ENCODE data around the gene PLXNA2. TPM values are rescaled to one million over a fixed set of nuclear protein-coding genes. Genes with fewer than 3 reads are reported as not detected.

PLXNA2 gene
- polyA plus RNA-seq, 1 of the 3 experiments (the other 2 are of a cell fraction), result 8.5 TPM

DNA sequence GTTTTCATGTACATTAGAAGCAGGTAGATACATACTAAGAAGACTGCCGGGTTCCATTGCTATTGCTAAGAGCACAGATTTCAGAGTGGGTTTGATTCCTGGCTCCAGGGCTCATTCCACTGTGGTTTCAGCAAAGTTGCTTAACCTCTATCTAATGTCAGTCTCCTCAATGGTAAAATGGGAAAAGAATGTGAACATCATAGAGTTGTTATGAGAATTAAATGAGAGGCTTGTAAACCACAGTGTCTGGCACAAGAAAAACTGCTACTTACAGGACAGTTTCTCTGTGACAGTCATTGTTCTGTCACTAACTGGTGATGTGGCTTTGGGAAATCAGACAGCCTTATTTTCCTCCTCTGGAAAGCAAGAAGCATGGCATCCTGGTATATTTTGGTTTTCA is 10.7 kb upstream of the PLXNA2 start:
- no peak overlapping the region for H3K4me3 ChIP-seq (ENCODE audit: low read depth in 2 of 2, low read length in 1 of 2)
- H3K9ac ChIP-seq, result no peak overlapping the region
- H3K27me3 ChIP-seq (ENCODE audit: insufficient read depth), result no peaks in the 10 kb centered on the region
- H3K79me2 ChIP-seq (ENCODE audit: insufficient read depth), result no peaks in the 10 kb centered on the region
- no peak for DNase-seq
- H3K4me1 ChIP-seq (ENCODE audit: control insufficient read depth in 1 of 2, insufficient read depth in 2 of 2, low read depth in 1 of 2, low read length in 1 of 2), result peaks cover 0 to 13% of the 10 kb centered on the region in 2 experiments; a peak in 2 of 4 replicates
- no peaks in the 10 kb centered on the region for H3F3A ChIP-seq (replicated peaks; ENCODE audit: insufficient read depth)
- no peak for TF ChIP-seq NRF1 (IDR thresholded peaks at IDR 0.05; ENCODE audit: low read depth, low read length)
- no peak for TF ChIP-seq POLR2AphosphoS5 (IDR thresholded peaks at IDR 0.05; ENCODE audit: low read depth, low read length)
- TF ChIP-seq EP300 (IDR thresholded peaks at IDR 0.05; ENCODE audit: borderline replicate concordance in 1 of 2, low read depth in 1 of 2, low read length in 1 of 2), result no peak
- TF ChIP-seq GATA2 (CRISPR knock-in tag; IDR thresholded peaks at IDR 0.05), result no peak
- H4K20me1 ChIP-seq (ENCODE audit: insufficient read depth), result no peaks in the 10 kb centered on the region
- ChIA-PET CTCF (interaction anchor here (4.6 kb wide), 1 partner anchor 10 kb away, joined by 21 read pairs; the partner anchor contains the start of gene PLXNA2), POLR2A (interaction anchor here (0.5 kb wide), 1 partner anchor 810 kb away, joined by 3 read pairs; no protein-coding TSS in a partner anchor)
- no peak overlapping the region for H3K4me2 ChIP-seq
- H3K9me2 ChIP-seq, result no peaks in the 10 kb centered on the region
- H3K27ac ChIP-seq (ENCODE audit: low read depth in 2 of 2, low read length in 1 of 2), result no peak overlapping the region
- no peaks in the 10 kb centered on the region for H3K36me3 ChIP-seq (replicated peaks in 1 of 2; ENCODE audit: control insufficient read depth in 1 of 2, insufficient read depth in 2 of 2, low read length in 1 of 2)
- WGBS (ENCODE audit: low lambda C conversion rate), result 67% methylated on average over 1 of the region's 1 CpG
- no peaks in the 10 kb centered on the region for H3K9me3 ChIP-seq
- no peak overlapping the region for H2AFZ ChIP-seq (ENCODE audit: low read depth)

DNA sequence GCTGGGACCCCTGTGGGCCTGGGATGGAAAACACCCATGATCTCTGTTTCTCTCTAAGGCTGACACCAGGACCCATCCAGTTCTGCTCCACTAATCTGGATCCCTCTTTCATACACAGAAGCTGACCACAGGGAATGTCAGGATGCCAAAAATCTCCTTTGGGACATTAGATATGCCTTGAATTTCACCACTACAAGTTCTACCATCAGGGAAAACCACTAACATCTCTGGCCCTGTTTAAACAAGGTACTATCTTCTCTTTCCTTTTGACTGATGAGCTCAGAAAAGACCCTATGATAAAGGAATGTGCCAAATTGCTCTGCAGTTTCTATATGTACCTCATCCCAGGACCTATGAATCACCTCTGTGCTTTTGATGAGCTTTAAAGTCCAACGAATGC is 10.2 kb upstream of the PLXNA2 start:
- WGBS (ENCODE audit: low lambda C conversion rate), result 55% methylated on average over 1 of the region's 1 CpG
- Histone ChIP-seq H3K27ac (ENCODE audit: low read depth in 2 of 2, low read length in 1 of 2) (no peak overlapping the region), H3K4me3 (ENCODE audit: low read depth in 2 of 2, low read length in 1 of 2) (no peak overlapping the region), H3K9ac (no peak overlapping the region), H3F3A (replicated peaks; ENCODE audit: insufficient read depth) (no peaks in the 10 kb centered on the region), H3K79me2 (ENCODE audit: insufficient read depth) (no peaks in the 10 kb centered on the region), H3K4me2 (no peak overlapping the region), H3K9me3 (no peaks in the 10 kb centered on the region), H3K27me3 (ENCODE audit: insufficient read depth) (no peaks in the 10 kb centered on the region), H3K4me1 (ENCODE audit: control insufficient read depth in 1 of 2, insufficient read depth in 2 of 2, low read depth in 1 of 2, low read length in 1 of 2) (peaks cover 0 to 13% of the 10 kb centered on the region in 2 experiments; a peak in 2 of 4 replicates), H3K9me2 (no peaks in the 10 kb centered on the region), H2AFZ (ENCODE audit: low read depth) (no peak overlapping the region), H4K20me1 (ENCODE audit: insufficient read depth) (no peaks in the 10 kb centered on the region), H3K36me3 (replicated peaks in 1 of 2; ENCODE audit: control insufficient read depth in 1 of 2, insufficient read depth in 2 of 2, low read length in 1 of 2) (no peaks in the 10 kb centered on the region)
- DNase-seq, result no peak
- ChIA-PET CTCF (interaction anchor here (4.6 kb wide), 1 partner anchor 9 kb away, joined by 21 read pairs; the partner anchor contains the start of gene PLXNA2), POLR2A (interaction anchor here (0.5 kb wide), 1 partner anchor 810 kb away, joined by 3 read pairs; no protein-coding TSS in a partner anchor)
- no peak for TF ChIP-seq TEAD4 (IDR thresholded peaks at IDR 0.05; ENCODE audit: borderline replicate concordance, insufficient read depth)
- TF ChIP-seq SIN3A (IDR thresholded peaks at IDR 0.05; ENCODE audit: borderline replicate concordance, low read depth, low read length), result no peak
- TF ChIP-seq RAD21 (IDR thresholded peaks at IDR 0.05; ENCODE audit: low read length), result no peak
- no peak for TF ChIP-seq RFX5 (IDR thresholded peaks at IDR 0.05; ENCODE audit: low read length)
- TF ChIP-seq, protein P1, sequence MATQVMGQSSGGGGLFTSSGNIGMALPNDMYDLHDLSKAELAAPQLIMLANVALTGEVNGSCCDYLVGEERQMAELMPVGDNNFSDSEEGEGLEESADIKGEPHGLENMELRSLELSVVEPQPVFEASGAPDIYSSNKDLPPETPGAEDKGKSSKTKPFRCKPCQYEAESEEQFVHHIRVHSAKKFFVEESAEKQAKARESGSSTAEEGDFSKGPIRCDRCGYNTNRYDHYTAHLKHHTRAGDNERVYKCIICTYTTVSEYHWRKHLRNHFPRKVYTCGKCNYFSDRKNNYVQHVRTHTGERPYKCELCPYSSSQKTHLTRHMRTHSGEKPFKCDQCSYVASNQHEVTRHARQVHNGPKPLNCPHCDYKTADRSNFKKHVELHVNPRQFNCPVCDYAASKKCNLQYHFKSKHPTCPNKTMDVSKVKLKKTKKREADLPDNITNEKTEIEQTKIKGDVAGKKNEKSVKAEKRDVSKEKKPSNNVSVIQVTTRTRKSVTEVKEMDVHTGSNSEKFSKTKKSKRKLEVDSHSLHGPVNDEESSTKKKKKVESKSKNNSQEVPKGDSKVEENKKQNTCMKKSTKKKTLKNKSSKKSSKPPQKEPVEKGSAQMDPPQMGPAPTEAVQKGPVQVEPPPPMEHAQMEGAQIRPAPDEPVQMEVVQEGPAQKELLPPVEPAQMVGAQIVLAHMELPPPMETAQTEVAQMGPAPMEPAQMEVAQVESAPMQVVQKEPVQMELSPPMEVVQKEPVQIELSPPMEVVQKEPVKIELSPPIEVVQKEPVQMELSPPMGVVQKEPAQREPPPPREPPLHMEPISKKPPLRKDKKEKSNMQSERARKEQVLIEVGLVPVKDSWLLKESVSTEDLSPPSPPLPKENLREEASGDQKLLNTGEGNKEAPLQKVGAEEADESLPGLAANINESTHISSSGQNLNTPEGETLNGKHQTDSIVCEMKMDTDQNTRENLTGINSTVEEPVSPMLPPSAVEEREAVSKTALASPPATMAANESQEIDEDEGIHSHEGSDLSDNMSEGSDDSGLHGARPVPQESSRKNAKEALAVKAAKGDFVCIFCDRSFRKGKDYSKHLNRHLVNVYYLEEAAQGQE (IDR thresholded peaks at IDR 0.05; ENCODE audit: low read depth, low read length), result no peak
- TF ChIP-seq RXRA (IDR thresholded peaks at IDR 0.05; ENCODE audit: borderline replicate concordance, low read depth), result no peak
- TF ChIP-seq EZH2phosphoT487 (IDR thresholded peaks at IDR 0.05; ENCODE audit: borderline replicate concordance, low read depth), result no peak
- TF ChIP-seq SMC3 (IDR thresholded peaks at IDR 0.05; ENCODE audit: low read depth, low read length), result no peak
- no peak for TF ChIP-seq NFIC (IDR thresholded peaks at IDR 0.05; ENCODE audit: borderline replicate concordance)
- TF ChIP-seq, protein P2, sequence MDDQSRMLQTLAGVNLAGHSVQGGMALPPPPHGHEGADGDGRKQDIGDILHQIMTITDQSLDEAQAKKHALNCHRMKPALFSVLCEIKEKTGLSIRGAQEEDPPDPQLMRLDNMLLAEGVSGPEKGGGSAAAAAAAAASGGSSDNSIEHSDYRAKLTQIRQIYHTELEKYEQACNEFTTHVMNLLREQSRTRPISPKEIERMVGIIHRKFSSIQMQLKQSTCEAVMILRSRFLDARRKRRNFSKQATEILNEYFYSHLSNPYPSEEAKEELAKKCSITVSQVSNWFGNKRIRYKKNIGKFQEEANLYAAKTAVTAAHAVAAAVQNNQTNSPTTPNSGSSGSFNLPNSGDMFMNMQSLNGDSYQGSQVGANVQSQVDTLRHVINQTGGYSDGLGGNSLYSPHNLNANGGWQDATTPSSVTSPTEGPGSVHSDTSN (IDR thresholded peaks at IDR 0.05), result no peak
- no peak for TF ChIP-seq POLR2AphosphoS5 (IDR thresholded peaks at IDR 0.05; ENCODE audit: low read depth, low read length)
- no peak for TF ChIP-seq MXI1 (IDR thresholded peaks at IDR 0.05; ENCODE audit: low read depth, low read length)
- no peak for TF ChIP-seq CHD2 (IDR thresholded peaks at IDR 0.05; ENCODE audit: low read length, partially characterized antibody)
- no peak for TF ChIP-seq TCF12 (IDR thresholded peaks at IDR 0.05)
- no peak for TF ChIP-seq NRF1 (IDR thresholded peaks at IDR 0.05; ENCODE audit: low read depth, low read length)
- no peak for TF ChIP-seq FOSL2 (IDR thresholded peaks at IDR 0.05; ENCODE audit: borderline replicate concordance, low read depth)

Measured in SK-N-SH (cell line).